Middle frontal gyrus (tissue), 1 donor: ENCODE results near the gene SPSB2.
"Not testable (repeated sequence)": the region's sequence is repeated elsewhere in the genome, so short reads cannot be mapped to it uniquely, and the experiment has no call there.

Source experiments
- DNase-seq: peaks from one replicate; pipeline ENCODE4 v3.0.0-alpha.2; 2015; ENCODE audit warnings: low spot score; ENCODE audit errors: extremely low spot score

Gene SPSB2

DNA sequence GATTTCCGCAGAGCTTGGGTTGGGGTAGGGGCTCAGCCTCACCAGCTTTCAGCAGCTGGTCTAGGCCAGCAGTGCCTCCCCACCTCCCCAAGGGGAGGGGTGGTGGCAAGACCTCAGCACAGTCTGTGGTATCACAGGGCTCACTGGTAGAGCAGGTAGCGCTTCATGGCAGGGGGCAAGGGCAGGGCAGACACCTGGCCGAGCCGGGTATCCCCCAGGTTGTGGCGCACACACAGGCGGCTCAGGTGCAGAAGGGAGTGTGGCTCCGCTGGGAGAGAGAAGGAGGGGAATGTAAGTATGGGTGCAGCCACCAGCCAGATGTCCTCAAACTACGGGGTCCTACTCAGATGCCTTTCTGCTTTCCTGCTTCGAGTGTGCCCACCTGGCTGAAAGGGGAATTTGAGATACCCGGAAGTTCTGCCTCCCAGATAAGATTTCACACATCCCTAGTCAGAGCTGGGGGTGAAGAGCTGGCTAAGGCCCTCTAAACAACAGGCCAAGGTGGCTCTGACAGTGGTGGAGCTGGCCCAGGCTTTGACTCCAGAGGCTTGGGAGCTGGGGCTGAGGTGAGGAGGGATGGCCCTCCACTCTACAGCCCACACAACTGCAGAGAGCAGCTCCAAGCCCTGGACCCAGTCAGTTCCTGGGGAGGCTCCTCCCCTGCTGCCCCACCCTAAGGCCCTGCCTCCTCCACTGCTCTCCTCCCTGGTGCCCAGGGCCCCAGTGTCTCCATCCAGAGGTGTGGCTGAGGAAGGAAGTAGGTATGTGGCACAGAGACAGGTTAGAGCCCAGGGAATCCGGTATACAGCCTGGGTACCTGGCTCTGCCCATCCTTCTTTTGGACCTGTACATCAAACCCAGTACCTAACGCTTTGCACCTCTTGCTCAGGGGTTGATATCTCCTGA is 1.8 kb downstream of the SPSB2 start:
- DNase-seq, result no peak

DNA sequence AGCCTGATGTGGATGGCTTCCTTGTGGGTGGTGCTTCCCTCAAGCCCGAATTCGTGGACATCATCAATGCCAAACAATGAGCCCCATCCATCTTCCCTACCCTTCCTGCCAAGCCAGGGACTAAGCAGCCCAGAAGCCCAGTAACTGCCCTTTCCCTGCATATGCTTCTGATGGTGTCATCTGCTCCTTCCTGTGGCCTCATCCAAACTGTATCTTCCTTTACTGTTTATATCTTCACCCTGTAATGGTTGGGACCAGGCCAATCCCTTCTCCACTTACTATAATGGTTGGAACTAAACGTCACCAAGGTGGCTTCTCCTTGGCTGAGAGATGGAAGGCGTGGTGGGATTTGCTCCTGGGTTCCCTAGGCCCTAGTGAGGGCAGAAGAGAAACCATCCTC is 2.8 kb downstream of the SPSB2 start:
- DNase-seq, result not testable (repeated sequence)

DNA sequence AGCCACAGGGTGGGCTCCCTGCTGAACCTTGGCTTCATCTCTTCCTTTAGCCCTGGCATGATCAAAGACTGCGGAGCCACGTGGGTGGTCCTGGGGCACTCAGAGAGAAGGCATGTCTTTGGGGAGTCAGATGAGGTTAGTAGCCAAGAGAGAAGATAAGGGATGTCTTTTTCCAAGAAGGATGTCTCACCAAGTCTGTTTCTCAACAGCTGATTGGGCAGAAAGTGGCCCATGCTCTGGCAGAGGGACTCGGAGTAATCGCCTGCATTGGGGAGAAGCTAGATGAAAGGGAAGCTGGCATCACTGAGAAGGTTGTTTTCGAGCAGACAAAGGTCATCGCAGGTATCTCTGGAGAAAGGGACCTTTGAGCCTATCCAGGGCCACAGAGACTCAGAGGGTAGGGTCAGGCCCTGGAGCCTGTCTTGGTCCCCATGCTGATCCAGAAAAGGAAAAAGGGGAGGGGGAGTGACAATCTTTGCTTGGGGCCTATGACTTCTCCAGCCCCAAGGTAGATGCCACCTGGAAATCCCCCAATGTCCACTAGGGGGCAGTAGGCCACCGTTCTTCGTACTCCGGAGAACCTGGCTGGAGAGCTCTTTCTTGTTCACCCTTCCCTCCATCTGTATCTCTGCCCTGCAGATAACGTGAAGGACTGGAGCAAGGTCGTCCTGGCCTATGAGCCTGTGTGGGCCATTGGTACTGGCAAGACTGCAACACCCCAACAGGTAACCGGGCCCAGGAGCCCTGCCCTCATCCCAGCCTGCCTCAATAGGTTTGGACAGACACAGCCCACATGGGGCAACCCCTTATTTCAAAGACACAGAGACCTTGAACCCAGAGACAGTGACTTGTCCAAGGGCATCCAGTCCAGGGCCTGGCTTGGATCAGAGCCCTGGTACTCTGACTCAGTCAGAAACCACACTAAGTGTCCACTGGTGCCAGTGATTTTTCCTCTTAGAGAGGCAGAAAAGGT is 3.8 kb downstream of the SPSB2 start:
- peak; percentile 40 for DNase-seq

DNA sequence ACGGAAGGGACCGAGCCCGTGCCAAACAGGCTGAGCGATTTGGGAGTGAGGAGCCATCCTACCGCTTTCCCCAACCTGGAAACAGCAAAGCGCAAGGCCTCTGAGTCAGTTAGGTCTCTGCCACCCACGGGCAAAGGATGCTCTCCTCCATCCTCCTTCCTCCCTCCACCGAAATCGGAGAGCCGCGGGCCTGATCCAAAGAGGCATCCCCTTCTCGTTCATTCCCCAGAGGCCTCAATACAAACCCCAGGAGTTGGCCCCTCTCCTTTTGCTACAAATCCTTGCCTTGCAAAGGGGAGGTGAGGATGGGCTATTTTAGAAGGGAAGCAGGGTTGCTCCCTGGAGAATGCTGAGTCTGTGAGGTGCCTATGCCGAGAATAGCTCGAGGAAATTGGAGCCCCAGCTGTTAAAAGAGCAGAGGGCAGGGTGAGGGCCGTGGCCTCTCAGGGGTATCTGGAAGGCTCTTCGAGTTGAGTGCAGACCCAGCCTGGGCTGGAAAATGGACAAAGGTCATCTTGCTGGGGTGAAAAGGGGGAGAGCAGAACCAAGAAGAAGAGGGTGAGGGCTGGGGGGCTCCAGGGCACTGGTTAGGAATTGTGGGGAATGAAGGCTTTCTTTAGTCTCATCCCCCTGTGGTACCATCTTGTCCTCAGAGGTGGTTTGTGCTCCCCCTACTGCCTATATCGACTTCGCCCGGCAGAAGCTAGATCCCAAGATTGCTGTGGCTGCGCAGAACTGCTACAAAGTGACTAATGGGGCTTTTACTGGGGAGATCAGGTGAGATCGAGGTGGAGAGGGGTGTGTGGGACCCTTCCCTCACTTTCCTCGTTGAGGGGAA is 4.7 kb downstream of the SPSB2 start:
- DNase-seq, result no peak

DNA sequence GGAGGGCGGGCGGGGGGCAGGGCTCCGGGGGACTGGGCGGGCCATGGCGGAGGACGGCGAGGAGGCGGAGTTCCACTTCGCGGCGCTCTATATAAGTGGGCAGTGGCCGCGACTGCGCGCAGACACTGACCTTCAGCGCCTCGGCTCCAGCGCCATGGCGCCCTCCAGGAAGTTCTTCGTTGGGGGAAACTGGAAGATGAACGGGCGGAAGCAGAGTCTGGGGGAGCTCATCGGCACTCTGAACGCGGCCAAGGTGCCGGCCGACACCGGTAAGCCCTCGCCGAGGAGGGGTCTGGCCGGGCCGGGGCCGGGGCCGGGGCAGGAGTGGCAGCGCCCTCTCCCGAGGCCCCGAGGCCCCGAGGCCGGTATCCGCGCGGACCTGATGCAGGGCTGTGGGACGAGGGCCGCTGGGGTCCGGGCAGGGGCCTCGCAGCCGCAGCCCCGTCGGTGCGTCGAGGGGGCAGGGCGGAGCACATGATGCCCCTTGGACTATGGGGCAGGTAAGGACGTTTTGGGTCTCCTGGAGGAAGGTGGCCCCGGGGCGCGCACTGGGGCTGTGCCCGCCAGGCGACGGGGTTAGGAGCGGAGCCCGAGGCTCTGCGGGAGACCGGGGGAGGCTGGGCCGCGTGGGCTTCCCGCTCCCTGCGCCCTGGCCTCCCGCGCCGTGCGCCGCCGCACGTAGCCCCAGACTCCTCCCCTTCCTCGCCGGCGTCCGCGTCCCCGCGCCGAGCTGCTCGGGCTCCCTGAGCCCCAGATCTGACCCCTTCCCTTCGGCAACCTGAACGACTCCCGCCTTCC is 5.5 kb downstream of the SPSB2 start, which contains the start of gene TPI1:
Gene TPI1 (plus strand): TSS at position 119 of the 798 bp plus-strand sequence. CDS start 36 bp downstream, at position 155.
- DNase-seq, result peak; percentile 55

DNA sequence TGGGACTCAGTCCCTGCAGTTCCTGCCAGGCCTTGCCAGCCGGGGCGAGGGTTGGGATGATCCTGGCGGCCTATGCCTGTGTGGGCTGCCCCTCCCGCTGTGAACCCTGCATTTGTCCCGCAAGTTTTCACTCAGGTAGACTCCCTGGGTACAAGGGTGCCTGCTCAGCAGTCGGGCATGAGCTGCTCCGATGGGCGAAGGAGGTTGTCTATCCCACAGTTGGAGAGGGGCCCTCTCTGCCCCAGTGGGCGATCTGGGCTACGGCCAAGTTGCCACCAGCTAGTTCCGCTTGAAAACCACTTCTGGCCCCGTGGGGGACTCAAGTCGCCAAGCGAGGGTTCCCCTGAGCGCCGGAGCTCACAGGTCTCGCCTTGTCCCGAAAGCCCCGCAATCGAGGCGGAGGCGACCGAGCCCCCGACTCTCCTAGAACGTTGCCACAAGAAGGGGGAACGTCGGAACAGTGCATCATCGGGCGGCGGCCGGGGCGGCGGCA is 6.1 kb downstream of the SPSB2 start:
- no peak for DNase-seq

DNA sequence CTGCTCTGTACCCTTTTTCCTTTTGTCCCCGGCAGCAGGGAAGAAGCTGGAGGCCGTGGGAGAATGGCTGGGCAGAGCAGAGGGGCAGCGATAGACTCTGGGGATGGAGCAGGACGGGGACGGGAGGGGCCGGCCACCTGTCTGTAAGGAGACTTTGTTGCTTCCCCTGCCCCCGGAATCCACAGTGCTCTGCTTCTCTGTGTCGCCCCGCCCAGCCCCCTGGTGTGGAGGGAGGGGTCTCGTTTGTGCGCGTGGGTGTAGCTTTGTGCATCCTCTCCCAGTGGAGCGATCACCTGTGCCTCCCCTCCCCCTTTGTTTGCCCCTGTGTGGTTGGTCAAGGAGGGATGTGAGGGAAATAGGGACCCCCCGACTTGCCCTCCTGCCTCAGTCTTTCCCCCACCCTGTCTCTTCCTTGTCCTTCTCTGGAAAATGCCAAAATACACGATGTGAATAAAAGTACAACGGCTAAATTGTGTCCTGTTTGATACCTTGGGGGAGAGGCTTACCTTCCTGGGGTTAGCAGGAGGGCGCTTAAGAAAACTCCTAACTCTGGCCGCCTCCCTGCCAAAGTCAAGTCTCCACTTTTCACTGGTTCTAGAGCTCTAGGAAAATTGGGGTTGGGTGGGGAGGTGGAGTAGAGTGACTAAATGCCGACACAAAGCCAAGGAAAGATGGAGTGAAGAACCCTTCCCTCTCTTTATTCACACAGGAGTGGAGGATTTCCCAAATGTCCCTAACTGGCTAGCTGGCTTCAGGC is 6.8 kb downstream of the SPSB2 start:
- no peak for DNase-seq

DNA sequence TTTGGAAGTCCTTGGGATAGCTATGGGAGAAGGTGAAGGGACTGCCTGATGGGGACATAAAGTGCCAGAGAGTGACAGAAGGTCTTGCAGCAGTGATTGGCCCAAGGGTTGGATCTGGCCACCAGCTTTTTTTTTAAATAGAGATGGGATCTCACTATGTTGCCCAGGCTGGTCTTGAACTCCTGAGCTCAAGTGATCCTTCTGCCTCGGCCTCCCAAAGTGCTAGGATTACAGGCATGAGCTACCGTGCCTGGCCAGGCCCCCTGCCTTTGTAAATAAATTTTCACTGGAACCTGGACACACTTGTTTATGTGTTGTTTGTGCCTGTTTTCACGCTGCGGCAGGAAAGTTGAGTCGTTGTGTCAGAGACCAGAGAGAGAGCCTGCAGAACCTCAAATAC is 7.8 kb downstream of the SPSB2 start:
- DNase-seq, result not testable (repeated sequence)

DNA sequence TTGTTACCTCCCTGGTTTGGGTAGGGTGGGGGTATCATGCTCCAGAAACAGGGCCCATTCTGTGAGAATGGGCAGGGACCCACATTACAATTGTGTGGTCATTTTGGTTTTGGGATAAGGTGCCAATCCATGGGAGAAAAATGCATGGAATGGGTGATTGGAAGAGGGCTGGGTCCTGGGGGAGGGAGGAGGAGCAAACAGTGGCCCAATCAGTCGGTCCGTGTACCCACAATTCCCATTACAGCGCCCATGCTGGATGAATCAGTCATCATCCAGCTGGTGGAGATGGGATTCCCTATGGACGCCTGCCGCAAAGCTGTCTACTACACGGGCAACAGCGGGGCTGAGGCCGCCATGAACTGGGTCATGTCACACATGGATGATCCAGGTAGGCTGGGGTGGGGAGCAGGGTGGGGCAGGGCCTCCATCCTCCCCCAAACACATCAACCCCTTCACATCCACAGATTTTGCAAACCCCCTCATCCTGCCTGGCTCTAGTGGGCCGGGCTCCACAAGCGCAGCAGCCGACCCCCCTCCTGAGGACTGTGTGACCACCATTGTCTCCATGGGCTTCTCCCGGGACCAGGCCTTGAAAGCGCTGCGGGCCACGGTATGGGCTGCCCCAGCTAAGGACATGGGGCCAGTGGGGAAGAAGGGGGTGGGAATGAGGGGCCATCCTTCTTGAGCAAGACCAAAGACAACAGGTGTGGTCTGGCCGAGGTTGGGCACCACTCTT is 9.3 kb downstream of the SPSB2 start:
- DNase-seq, result no peak

DNA sequence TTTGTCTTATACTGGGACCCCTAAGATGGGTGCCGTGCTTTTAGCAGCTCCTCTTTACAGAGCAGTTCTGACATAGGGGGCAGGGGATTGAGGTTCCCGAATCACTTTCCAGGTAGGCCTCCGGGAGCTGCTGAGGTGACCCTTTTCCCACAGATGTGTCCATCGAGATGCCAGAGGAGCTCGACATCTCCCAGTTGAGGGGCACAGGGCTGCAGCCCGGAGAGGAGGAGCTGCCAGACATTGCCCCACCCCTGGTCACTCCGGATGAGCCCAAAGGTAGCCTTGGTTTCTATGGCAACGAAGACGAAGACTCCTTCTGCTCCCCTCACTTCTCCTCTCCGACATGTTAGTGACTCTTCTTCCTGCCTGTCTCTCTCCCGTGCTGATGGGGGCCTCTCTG is 10.1 kb downstream of the SPSB2 start:
- DNase-seq, result no peak

DNA sequence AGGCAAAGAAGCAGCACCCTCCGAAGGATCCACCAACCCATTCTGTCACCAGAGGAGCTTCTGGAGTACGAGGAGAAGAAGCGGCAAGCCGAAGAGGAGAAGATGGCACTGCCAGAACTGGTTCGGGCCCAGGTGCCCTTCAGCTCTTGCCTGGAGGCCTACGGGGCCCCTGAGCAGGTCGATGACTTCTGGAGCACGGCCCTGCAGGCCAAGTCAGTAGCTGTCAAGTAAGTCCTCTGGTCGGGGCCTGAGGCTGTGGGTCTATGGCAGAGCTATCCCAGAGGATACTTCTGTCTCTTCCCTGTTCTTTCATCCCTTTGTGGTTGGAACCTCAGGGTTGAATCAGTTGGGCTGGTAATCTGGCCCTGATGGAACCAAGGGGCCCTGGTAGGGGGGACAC is 11.7 kb downstream of the SPSB2 start:
- no peak for DNase-seq

DNA sequence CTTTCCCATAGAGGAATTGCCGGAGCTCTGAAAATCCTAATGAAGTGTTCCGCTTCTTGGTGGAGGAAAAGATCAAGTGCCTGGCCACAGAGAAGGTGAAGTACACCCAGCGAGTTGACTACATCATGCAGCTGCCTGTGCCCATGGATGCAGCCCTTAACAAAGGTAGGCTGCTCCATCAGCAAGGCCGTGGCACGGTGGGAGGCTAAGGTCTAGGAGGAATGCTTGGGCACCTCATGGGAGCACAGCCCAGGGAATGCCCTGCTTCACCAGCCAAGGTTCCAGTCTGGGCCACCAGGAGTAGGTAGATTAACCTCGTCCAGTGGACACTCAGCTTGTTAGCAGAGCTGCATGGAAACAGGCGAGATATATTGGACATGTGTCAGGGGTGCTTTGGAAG is 12.2 kb downstream of the SPSB2 start:
- DNase-seq, result no peak

DNA sequence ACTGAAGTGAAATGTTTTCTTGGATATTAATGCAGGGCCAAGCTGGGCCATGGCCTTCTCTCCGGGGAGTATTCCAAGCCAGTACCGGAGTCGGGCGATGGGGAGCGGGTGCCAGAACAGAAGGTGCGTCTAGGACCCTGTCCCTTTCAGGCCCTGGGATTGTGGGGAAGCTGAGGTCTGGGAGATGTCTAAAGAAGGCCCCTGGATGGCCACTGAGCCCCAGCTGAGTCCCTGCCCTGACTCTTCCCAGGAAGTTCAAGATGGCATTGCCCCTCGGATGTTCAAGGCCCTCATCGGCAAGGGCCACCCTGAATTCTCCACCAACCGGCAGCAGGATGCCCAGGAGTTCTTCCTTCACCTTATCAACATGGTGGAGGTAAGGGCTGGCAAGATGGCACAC is 13.0 kb downstream of the SPSB2 start:
- DNase-seq, result no peak

DNA sequence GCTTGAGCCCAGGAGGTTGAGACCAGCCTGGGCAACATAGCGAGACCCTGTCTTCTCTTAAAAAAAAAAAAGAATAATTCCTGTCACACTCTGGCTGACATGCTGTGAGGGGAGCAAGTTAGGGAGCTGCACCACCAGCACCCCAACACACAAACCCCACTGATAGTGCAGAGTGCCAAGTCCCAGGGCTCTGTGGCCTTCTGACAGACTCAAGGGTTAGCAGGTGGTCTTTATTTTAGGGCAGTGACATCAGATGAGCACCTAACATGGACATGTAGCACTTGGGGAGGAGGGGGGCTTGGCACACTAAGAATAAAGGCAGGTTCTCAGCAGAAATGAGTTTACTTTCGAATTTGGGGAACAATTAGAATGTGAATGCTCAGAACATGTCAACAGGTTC is 14.3 kb downstream of the SPSB2 start:
- DNase-seq, result no peak

DNA sequence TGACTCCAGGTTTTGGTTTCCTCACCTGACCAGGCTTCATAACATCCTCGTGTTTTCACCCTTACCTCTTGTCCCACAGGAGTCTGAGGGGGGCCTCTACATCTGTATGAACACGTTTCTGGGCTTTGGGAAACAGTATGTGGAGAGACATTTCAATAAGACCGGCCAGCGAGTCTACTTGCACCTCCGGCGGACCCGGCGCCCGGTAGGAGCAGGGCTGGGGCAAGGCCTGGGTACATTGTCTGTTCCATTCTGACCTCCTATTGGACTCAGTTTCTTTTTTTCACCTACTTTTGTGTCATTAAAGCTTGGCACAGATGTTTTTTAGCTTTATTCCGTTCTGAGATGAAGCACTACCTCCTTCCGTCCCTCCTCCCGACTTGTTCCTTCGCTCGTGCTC is 17.8 kb downstream of the SPSB2 start:
- no peak for DNase-seq

DNA sequence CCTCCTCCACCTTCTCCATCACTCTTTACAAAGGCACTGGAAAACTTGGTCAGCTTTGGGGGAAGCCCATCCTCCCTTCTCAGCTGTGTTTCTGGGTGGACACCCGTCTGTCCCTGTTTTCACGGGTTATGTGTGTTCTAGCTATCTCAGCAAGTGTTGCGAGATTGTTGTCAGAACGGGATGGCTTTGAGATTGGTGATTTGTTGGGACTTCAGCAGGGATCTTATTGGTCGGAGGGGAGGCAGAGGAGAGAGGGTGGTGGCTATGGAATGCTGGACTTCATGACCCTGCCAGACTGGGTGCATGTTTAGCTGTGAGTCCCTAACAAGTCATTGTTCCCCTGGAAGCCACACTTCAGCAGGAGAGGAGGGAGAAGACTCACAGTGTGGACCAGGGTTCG is 19.1 kb downstream of the SPSB2 start:
- no peak for DNase-seq

DNA sequence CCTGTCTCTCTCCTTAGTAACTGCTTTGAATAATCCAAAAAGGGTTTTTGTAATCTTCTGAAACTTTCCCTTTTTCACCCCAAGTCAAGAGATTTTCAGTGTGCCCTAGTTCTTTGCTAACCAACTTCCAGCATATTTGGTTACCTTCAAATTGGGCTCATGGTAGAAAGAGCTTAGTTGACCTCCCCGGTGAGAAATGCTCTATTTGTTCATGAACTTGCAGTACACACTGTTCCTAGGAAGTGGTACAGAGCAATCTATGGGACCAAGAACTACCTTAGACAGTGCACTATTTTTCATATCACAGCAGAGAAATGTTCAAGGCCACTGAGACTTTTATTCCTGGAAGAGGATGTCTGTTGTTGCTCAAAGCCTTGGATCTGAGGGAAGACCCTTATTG is 19.5 kb downstream of the SPSB2 start:
- DNase-seq, result no peak

DNA sequence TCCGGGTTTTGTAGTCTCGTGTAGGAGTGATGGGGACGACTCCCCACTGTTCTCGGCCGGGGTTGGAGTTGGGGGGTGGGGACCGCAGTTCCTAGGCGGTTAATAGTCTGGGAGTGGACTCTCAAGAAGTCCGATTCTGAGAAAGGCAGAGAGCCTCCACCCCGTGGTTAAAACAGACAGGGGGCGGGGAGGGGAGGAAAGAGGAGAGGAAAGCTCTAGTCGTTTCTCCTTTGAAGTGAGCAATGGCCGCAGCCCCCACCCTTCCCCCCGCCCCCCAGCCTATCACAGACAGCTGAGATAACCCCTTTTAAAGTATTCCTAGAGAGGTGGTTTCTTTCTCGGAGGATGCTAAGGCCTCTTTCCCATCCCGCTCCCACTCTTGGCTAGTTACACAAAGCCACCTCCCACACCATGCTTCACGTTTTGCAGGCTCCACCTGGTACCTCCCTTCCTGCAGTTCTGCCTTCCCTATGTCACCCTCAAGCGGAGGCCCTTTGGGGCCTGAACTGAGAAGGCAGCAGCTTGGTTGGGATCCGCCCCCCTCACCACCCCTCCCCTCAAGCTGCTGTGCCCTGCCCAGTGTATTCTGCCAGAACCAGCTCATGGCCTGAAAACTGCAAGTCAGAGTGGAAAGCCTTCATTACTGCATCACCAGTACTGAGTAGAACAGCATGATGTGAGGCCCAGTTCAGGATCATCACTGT is 20.3 kb downstream of the SPSB2 start:
- no peak for DNase-seq
